ENCODE measurements around the gene NRIP1.

- TF ChIP-seq EP300 (IDR thresholded peaks at IDR 0.05) (no peak), POLR2AphosphoS5 (IDR thresholded peaks at IDR 0.05) (no peak)
- TF ChIP-seq, protein P1, sequence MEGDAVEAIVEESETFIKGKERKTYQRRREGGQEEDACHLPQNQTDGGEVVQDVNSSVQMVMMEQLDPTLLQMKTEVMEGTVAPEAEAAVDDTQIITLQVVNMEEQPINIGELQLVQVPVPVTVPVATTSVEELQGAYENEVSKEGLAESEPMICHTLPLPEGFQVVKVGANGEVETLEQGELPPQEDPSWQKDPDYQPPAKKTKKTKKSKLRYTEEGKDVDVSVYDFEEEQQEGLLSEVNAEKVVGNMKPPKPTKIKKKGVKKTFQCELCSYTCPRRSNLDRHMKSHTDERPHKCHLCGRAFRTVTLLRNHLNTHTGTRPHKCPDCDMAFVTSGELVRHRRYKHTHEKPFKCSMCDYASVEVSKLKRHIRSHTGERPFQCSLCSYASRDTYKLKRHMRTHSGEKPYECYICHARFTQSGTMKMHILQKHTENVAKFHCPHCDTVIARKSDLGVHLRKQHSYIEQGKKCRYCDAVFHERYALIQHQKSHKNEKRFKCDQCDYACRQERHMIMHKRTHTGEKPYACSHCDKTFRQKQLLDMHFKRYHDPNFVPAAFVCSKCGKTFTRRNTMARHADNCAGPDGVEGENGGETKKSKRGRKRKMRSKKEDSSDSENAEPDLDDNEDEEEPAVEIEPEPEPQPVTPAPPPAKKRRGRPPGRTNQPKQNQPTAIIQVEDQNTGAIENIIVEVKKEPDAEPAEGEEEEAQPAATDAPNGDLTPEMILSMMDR (IDR thresholded peaks at IDR 0.05), result no peak
Measured at GRCh38 chr21:15022608-15023261, 42.1 kb downstream of the NRIP1 start.

Measured in upper lobe of left lung (tissue), 4 donors.